NCI-H2107 treated with DMSO at 0.1 percent for 48 hours (cell line): ENCODE measurements around the gene ETF1.
"Not testable (repeated sequence)": the region's sequence is repeated elsewhere in the genome, so short reads cannot be mapped to it uniquely, and the experiment has no call there.

ENCODE experiments used
- DNase-seq: peaks from one replicate; lab custom pipeline; 2025; ENCODE audit not compliant: unreplicated experiment; lab: John Stamatoyannopoulos, UW

Gene ETF1

GRCh38 chr5:138533973-138534941, 8.8 kb downstream of the ETF1 start:
- no peak for DNase-seq

DNA sequence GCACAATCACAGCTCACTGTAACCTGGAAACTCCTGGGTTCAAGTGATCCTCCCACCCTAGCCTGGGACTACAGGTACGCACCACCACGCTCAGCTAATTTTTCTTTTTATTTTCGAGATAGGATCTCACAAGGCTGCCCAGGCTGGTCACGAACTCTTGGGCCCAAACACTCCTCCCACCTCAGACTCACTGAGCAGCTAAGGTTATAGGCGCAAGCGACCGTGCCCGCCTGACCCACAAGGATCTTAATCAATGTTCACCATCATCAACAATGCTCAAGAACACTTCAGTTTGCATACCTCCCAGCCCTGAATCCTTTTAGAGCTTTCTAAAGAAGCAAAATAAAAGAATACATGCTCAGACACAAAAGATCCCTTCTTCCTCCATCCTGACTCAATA, 13.2 kb downstream of the ETF1 start:
- DNase-seq: no peak

DNA sequence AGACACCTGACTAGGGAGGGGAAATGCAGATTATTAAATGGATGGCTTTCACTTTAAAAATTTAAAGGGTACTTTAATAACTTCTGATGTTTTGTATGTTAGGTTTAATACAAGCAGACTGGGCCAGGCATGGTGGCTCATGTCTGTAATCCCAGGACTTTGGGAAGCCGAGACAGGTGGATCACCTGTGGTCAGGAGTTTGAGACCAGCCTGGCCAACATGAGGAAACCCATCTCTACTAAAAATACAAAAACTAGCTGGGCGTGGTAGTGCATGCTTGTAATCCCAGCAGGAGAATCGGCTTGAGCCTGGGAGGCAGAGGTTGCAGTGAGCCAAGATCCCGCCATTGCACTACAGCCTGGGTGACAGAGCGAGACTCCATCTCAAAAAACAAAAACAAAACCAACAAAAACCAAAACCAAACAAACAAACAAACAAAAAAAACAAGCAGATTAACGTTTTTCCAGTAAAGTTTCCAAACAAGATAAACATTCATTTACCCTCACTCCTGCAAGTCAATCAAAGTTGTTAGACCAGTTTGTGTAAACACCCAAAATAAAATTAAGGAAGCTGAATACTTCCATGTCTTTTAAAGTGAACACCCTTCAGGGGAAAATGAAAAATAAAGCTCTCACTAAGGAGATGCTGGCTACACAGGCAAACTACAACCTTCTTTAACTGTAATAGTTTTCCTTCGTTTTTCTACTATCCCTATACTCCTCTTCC, 14.1 kb downstream of the ETF1 start:
- DNase-seq: no peak

DNA sequence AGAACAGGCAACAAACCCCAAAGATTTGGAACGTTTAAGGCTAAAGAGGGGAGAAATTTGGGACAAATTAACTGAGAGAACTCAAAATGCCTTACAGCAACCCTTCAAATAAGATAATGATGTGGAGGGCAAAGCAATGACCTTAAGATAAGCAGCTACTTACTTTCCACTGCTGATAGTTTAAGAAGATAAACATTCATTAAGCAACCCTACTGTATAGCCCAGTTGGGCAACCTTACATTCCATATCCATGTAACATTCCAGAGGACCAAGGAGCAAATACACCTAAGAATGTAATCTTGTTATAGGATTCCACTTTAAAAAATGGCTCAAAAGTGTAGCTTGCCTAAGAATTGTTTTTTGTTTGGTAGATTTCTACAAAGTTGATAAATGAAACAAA, 14.8 kb downstream of the ETF1 start:
- no peak for DNase-seq

DNA sequence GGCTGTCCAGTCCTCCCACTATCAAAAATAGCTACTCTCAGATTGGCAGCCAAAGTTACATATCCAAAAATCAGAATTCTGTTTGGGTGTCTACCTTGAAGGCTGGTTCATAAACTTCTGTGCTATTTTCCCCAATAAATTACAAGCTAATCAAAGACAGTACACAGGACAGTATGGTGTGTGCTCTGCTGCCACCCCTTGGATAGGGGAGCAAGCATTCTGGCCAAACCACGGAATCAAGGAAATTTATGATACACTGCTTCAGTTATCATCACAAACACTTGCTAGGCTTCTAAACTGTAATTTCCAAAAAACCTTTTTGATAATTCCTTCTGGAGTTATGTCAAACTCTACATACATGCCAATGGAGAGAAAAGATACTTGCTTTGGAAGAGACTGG, 15.9 kb downstream of the ETF1 start:
- no peak for DNase-seq

DNA sequence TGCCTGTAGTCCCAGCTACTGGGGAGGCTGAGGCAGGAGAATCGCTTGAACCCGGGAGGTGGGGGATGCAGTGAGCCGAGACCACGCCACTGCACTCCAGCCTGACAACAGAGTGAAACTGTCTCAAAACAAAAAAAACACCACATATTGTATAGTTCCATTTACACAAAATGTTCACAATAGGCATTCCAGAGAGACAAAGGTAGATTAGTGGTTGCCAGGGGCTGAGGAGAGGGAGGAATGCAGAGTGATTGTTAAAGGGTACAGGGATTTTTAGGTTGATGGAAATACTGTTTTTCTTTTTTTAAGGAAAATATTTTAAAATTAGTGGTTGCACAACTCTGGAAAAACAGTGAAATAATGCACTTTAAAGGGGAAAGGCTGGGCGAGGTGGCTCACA, 19.6 kb downstream of the ETF1 start:
- DNase-seq: no peak

- no peak for DNase-seq
These were observed 22.1 kb downstream of the ETF1 start for GRCh38 chr5:138520971-138521370.

DNA sequence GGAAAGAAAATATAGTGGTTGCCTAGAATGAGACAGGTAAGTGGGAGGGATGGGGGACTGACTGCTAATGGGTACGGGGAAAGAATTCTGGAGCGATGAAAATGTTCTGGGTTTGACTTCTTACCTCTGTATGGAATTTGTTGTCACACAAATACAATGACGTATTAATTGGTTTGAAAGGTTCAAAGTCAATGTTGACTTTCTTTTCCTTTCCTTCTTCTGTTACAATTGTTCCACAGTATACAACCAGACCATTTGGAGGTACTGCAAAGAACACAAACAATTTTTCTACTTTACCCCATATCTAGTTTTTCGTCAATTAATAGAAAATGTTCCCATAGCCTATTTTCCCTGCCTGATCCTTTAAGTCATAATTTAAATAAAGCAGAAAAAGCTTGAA, 25.6 kb downstream of the ETF1 start:
- no peak for DNase-seq

DNA sequence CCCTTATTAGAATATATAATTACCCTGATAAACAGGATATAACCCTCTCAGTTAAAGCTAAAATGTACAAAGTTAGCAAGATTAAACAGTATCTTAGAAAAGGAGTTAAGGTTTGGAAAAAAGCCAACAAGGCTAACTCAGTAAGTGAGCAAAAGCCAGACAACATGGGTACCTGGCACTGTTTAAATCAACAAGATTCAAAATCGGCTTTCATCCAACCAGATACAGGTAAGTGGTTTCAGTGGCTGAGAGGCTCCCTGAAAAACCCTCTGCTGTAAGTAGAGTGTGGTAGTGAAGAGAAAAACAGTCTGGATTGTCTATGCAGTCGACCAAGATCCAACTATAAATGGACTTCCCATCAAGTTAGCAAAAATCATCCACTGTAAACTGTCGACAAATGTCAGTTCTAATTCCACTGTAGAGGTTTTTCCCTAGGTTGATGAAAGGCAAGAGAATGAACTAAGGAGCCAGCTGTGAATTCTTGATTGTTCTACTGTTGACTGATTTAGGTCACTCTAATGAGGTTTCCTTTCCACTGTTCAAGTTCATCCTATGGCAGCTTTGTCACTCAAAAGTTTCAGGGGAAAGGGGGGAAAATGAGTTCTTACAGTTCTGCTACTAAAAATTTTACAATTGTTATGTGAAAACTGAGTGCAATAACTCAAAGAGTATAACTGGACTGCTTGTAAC, 27.3 kb downstream of the ETF1 start:
- DNase-seq: no peak

GRCh38 chr5:138514021-138514420, 29.0 kb downstream of the ETF1 start:
- no peak for DNase-seq

DNA sequence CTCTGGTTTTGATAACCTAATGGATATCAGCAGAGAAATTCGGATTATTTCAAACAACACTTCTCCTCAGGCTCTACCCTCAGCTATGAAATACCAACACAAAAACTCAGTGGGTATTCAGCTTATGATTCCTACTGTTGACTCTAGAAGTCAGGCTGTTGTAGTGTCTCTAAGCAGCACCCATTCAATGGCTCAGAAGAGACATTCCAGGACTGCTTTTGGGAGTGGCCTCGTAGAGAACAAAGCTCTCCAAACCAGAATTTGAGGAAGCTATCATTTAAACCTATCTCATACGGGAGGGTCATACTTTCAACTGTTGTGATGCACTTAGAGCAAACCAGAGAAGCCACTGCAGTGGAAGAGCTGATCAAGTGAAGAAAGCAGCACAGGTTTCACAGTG, 34.1 kb downstream of the ETF1 start:
- no peak for DNase-seq

DNA sequence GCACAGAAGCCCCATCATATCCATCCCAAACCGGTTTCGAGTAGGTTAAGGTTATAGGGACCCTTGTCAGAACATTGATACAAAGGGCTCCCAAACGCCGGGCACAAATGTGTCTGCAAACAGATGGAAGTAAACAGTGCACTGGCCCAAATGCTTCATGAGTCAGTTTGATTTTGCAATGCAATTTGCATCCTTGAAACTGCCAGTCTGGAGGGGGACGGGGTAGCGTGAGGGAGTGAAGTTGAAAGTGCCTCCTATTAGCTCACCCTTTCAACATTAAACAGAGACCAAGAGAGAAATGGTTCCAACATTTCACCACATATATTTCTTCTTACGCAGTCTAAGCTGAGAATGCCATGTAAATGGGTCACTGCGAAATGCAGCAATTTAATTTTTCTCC, 35.6 kb downstream of the ETF1 start:
- not testable (repeated sequence) for DNase-seq

DNA sequence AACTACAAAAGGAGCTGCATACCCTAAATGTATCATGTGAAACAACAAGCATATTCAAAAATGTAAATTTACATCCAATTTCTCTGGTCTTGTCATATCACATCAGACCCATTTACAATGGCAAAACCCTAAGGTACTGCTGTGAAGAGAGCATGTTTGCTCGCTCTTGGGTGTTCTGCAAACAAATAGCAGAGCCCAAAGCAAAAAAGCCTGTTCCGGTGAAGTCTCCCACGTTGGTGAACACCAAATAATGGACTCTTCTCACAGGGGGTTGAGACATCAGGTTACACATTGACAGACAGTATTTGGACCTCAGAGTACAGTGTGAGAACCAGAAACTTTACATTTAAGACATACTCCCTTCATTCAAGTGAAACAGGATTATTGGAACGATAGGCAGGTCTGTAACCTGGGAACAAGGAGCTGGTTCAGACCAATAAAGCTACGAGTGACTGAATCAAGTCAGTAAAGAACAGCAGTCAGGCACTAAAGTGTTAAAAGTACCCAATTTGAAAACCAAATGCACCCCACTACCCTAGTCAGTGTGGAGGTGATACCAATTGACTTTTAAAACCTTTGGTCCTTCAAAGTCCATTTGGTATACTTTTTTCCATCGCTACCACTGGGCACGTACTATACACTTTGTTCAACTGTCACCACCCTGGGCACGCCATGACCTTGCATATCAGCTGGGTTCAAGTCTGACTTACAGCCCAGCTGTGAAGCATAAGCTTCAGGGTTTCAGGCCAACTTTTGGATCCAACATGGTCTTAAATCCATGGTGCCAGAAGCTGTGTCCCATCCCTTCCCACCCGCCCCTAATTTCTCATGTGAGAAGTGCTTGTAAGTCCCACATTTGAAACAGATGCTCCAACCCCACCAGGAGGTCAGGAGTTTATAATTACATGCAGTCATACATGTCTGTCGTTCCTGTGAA, 36.4 kb downstream of the ETF1 start:
- DNase-seq: no peak

DNA sequence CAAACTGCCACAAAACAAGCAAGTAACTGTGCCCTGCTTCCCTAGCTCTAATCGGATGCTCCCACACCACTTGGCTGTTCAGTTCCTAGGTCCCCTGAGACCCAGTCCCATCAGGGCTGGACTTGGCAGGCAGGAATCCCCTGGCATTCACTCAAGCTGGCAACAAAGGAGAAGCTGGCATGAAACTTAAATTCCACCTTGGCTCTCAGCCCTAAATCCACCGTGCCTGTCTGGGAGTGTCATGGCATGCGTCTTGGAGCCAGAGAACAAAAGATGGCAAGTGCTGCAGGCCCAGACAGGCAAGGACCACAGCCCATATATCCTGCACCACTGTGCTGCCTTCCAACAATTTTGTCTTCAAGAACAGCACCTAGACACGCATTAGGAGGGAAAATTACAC, 38.2 kb downstream of the ETF1 start:
- no peak for DNase-seq

DNA sequence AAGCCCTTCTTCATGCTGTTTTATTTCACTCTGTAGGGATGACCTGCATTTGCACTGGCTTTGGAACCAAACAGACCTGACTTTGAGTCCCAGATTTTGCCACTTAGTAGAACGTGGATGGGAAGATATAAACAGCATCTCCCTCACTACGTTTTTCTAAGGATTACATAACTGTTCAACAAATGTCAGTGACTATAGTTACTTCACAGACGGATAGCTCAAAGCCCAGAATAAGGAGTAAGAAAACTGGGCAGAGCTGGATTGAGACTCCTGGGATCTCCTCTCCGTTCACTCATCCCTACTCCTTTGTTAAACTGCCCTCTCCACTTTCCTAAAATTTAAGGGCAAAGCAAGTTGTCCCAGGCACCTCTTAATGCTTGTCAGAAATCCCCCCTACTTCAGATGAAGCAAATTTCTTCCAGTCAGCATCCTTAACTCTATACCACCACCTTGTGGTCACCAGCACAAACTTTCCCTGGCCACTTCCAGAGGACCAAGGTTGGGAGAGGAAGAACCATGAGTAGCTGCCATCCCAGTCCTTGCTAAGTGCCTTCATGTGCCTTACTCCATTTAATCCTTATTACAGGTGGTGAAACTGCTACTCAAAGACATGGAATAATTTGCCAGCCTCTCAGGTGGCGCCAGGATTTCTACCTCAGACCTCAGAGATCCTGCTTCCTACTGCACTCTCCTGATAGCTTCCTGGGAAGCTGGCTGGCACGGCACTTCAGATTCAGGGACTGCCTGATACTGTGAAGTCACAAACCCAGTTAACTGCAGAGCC, 39.4 kb downstream of the ETF1 start:
- DNase-seq: peak; percentile 25

DNA sequence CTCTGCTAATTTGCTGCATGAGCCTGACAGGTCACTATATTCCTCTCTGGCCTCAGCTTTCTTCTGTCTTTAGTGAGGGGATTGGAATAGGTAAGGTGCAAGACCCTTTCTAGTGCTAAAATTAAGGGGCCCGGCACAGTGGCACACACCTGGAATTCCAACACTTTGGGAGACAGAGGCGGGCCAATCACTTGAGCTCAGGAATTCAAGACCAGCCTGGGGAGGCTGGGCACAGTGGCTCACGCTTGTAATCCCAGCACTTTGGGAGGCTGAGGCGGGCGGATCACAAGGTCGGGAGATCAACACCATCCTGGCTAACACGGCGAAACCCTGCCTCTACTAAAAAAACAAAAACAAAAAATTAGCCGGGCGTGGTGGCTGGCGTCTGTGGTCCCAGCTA, 40.5 kb downstream of the ETF1 start:
- no peak for DNase-seq

DNA sequence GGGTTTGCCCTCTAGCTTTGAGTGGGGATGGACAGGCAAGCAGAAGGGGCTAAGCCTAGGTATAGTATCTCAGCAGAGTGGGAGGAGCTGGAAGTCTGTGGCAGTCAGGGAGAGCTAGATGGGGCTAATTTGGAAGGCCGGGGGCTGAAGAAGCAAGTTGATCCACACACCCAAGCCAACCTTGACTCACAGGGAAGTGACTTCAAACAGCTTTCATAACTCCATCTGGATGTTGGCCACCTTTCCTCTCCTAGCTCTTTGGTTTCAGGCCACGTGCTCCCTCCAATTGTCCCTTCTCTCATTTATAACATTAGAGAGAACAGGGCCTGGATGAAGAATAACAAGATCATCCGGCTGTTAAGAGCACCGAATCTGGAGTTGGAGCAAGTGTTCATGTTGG, 40.9 kb downstream of the ETF1 start:
- no peak for DNase-seq

GRCh38 chr5:138498376-138498775, 44.7 kb downstream of the ETF1 start:
- no peak for DNase-seq

DNA sequence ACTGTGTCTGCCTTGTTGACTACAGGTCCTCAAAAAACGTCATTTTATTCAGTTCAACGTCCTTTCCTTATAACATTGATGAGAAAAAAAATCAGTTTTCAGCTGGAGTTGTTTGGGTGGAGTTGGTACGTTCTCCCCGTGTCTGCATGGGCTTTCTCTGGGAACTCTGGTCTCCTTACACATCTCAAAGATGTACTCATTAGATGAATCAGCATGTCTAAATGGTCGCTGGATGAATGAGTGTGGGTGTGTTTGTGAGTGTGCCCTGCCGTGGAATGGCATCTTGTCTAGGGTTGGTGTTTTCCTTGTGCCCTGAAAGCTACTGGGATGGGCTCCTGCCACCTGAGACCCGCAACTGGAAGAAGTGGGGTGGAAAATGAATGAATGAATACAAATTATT, 47.7 kb downstream of the ETF1 start:
- no peak for DNase-seq

GRCh38 chr5:138492560-138493045, 50.4 kb downstream of the ETF1 start:
- DNase-seq: no peak
